Panc1 (cell line): ENCODE data around the gene RIC1.

ENCODE experiments used
- POLR2AphosphoS5 ChIP-seq: IDR thresholded peaks from 2 replicates; pipeline ENCODE4 v1.6.1; 2012; ENCODE audit warnings: mild to moderate bottlenecking, low read depth, low read length, moderate library complexity
- TCF7L2 ChIP-seq: IDR thresholded peaks from 2 replicates; pipeline ENCODE4 v1.6.1; 2011; ENCODE audit warnings: mild to moderate bottlenecking, low read depth, low read length, inconsistent platforms
- TF ChIP-seq, protein P1 (sequence below): fragments of 450-650 bp; IDR thresholded peaks from 2 replicates; pipeline ENCODE4 v1.5.1; 2017; ENCODE audit warnings: mild to moderate bottlenecking
- TF ChIP-seq, protein P2 (sequence below), 2 experiments: IDR thresholded peaks; 2 replicates each; pipeline ENCODE4 v1.6.1; 2011 to 2012; ENCODE audit warnings: low read depth in 2 of 2, control low read depth in 1 of 2, low read length in 1 of 2, mild to moderate bottlenecking in 1 of 2, moderate library complexity in 1 of 2; ENCODE audit not compliant: insufficient read depth in 1 of 2

DNA sequence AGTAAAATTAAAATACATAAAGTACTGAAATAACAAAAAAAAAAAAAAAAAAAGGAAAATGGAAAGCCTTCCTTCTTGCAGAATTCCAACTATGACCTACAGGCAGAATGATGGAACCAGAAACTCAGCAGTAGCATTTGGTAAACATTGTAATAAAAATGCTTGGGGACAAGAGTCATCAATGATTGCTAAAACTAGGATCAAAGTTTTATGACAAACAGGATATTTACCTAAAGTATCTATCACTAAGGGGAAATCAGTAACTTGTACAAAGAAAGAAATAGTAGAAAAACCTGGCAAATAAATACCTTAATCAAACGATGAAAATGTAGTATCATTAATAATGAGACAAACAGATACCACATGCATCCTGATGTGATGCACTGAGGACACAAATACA lies 186.6 kb downstream of the RIC1 start:
- TF ChIP-seq, protein P1, sequence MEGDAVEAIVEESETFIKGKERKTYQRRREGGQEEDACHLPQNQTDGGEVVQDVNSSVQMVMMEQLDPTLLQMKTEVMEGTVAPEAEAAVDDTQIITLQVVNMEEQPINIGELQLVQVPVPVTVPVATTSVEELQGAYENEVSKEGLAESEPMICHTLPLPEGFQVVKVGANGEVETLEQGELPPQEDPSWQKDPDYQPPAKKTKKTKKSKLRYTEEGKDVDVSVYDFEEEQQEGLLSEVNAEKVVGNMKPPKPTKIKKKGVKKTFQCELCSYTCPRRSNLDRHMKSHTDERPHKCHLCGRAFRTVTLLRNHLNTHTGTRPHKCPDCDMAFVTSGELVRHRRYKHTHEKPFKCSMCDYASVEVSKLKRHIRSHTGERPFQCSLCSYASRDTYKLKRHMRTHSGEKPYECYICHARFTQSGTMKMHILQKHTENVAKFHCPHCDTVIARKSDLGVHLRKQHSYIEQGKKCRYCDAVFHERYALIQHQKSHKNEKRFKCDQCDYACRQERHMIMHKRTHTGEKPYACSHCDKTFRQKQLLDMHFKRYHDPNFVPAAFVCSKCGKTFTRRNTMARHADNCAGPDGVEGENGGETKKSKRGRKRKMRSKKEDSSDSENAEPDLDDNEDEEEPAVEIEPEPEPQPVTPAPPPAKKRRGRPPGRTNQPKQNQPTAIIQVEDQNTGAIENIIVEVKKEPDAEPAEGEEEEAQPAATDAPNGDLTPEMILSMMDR = no peak
- TF ChIP-seq, protein P2, sequence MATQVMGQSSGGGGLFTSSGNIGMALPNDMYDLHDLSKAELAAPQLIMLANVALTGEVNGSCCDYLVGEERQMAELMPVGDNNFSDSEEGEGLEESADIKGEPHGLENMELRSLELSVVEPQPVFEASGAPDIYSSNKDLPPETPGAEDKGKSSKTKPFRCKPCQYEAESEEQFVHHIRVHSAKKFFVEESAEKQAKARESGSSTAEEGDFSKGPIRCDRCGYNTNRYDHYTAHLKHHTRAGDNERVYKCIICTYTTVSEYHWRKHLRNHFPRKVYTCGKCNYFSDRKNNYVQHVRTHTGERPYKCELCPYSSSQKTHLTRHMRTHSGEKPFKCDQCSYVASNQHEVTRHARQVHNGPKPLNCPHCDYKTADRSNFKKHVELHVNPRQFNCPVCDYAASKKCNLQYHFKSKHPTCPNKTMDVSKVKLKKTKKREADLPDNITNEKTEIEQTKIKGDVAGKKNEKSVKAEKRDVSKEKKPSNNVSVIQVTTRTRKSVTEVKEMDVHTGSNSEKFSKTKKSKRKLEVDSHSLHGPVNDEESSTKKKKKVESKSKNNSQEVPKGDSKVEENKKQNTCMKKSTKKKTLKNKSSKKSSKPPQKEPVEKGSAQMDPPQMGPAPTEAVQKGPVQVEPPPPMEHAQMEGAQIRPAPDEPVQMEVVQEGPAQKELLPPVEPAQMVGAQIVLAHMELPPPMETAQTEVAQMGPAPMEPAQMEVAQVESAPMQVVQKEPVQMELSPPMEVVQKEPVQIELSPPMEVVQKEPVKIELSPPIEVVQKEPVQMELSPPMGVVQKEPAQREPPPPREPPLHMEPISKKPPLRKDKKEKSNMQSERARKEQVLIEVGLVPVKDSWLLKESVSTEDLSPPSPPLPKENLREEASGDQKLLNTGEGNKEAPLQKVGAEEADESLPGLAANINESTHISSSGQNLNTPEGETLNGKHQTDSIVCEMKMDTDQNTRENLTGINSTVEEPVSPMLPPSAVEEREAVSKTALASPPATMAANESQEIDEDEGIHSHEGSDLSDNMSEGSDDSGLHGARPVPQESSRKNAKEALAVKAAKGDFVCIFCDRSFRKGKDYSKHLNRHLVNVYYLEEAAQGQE (IDR thresholded peaks at IDR 0.05; ENCODE audit: insufficient read depth in 1 of 2, low read depth in 2 of 2, low read length in 1 of 2) = no peak
- no peak for TF ChIP-seq POLR2AphosphoS5
- no peak for TF ChIP-seq TCF7L2
